ENCODE results near the gene EPHB3. TPM values are rescaled to one million over a fixed set of nuclear protein-coding genes. Genes with fewer than 3 reads are reported as not detected.

The EPHB3 gene
- total and polyA plus RNA-seq, 7 donors, result 0.08 to 1.6 (median 0.63) TPM

DNA sequence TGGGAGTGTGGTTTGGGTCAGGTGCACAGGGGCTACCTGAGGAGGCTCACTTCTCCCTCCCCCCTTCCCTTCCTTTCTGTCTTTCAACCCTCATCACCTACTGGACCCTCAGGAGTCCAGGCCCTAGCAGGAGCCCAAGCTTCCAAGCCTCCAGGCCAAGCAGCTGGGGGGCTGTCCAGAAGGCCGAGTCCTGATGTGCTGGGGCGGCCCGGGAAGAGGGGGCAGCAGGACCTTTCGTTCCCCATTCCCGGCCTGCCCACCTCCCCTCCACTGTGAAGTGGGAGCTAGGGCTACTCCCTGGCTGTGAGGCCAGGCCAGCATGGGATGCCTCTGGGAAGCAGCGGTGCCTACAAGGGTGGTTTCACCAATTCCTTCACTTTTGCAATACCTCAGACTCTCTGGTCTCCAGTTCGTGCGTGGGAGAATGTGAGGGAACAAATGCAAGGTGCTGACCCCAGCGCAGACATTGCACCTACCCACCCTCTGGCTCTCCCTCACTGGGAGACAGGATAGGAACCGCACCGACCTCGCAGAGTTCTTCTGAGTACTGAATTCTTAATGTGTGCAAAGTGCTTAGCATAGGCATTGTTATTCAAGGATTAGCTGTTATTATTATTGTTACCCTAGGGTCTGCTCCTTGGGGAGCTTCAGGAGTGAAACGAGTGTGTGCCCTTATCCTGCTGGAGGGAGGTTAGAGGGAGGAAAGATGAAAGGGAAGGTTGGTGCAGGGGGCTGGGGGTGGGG is 2.5 kb downstream of the EPHB3 start:
- Histone ChIP-seq H3K27me3 (ENCODE audit: insufficient read depth in 3 of 3, low read length in 2 of 3) (peaks cover 0 to 13% (median under 1%) of the 10 kb centered on the region in 3 donors), H3K9me3 (no peaks in the 10 kb centered on the region), H3K27ac (no peak overlapping the region), H3K4me1 (peaks cover 12% of the 10 kb centered on the region), H3K4me3 (no peak overlapping the region), H3K36me3 (ENCODE audit: insufficient read depth in 1 of 2, low read depth in 1 of 2) (no peaks in the 10 kb centered on the region)
- intact Hi-C loops (cut with DNase I), result no loop called here
- no peak for ATAC-seq
- TF ChIP-seq, protein P1, sequence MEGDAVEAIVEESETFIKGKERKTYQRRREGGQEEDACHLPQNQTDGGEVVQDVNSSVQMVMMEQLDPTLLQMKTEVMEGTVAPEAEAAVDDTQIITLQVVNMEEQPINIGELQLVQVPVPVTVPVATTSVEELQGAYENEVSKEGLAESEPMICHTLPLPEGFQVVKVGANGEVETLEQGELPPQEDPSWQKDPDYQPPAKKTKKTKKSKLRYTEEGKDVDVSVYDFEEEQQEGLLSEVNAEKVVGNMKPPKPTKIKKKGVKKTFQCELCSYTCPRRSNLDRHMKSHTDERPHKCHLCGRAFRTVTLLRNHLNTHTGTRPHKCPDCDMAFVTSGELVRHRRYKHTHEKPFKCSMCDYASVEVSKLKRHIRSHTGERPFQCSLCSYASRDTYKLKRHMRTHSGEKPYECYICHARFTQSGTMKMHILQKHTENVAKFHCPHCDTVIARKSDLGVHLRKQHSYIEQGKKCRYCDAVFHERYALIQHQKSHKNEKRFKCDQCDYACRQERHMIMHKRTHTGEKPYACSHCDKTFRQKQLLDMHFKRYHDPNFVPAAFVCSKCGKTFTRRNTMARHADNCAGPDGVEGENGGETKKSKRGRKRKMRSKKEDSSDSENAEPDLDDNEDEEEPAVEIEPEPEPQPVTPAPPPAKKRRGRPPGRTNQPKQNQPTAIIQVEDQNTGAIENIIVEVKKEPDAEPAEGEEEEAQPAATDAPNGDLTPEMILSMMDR (IDR thresholded peaks at IDR 0.05), result no peak
- 68 to 79% (median 73%) methylated on average over 13 of the region's 13 CpGs for WGBS, 3 donors
- no peak for DNase-seq

DNA sequence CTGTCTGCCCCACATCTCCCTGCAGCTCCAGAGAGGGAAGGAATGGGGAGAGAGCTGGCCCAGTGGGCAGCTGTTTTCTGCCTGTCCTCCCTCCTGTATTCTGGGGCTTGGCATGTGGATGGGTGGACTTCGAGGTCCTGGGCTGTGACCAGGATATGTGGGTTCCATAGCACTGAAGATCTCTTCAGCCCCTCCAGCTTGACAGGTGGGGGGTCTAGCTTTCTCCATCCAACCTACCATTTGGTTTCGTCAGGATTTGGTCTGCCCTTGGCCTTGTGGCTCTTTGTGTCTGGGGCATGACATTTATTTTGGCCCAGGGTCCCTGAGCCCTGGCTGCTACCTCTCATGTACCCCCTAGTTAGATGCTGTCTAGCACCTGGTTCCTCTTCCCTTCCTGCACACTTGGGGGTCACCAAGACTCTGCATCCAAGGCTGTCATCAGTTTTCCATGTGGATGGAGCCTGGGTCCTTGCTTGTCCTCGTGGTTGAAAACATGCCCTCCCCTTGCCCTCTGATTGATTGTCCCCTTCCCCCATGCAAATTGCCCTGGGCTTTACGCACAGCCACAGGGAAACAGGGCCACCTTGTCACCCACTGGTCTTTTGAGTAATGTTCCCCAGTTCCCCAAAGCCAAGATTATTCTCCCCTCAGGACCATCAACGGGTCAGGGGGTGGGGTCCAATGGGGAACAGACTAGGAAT is 3.2 kb downstream of the EPHB3 start:
- H3K27me3 ChIP-seq (ENCODE audit: insufficient read depth in 3 of 3, low read length in 2 of 3), result peaks cover 0 to 11% (median 4%) of the 10 kb centered on the region in 3 donors
- no peaks in the 10 kb centered on the region for H3K9me3 ChIP-seq
- H3K36me3 ChIP-seq (ENCODE audit: insufficient read depth in 1 of 2, low read depth in 1 of 2), result no peaks in the 10 kb centered on the region
- DNase-seq (no peak), ATAC-seq (no peak)
- TF ChIP-seq, protein P1 (IDR thresholded peaks at IDR 0.05), result no peak
- intact Hi-C loops (cut with DNase I), result loop anchor here in 1 of 2 donors (5.0 kb wide), 1 partner anchor 92 kb away; no protein-coding TSS in a partner anchor
- 62 to 78% (median 73%) methylated on average over 5 of the region's 5 CpGs for WGBS, 3 donors
- H3K4me1 ChIP-seq, result peaks cover 12% of the 10 kb centered on the region
- no peak overlapping the region for H3K4me3 ChIP-seq
- H3K27ac ChIP-seq, result no peak overlapping the region

DNA sequence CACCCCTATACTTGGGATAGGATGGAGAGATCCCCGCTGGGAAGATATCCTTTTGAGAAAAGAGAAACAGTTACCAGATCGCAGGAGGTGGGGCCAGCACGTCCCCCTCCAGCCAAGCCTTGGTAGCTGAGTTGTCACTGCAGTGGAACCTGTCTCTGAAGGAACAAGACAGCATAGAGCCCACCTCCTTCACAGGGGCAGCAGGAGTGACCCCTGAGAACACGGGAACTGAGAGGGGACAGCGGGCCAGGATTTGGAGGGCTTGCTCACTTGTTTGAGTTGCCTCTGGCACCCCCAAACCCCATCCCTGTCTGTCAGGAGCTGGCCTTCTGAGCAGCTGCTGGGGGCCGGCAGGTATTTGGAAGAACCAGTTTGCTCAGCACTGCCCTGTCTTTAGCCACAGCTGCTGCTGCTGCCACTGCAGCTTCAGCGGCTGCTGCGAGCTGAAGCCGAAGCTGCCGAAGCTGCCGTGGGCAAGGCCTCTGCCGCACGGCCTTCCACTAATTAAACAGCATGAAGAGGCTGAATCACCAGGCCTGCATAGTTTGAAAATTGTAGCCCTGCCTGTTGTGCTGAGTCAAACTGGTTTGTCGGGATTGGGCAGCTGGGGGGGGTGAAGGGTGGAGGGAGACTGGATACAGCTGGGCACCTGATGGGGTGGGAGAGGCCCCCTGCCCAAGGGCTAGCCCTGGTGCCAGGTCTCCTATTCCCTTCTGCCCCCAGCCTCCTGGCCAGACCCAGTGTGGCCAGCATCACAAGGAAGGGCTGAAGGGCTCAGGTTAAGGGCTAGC is 4.0 kb downstream of the EPHB3 start:
- no peak for DNase-seq
- no peak overlapping the region for H3K27ac ChIP-seq
- ATAC-seq, result no peak

More for the DNA sequence above, 4.0 kb downstream of the EPHB3 start:
- 52 to 59% (median 54%) methylated on average over 14 of the region's 14 CpGs for WGBS, 3 donors
- Histone ChIP-seq H3K27me3 (ENCODE audit: insufficient read depth in 3 of 3, low read length in 2 of 3) (peaks cover 0 to 16% (median 4%) of the 10 kb centered on the region in 3 donors), H3K4me1 (peaks cover 6% of the 10 kb centered on the region), H3K4me3 (no peak overlapping the region), H3K9me3 (no peaks in the 10 kb centered on the region), H3K36me3 (ENCODE audit: insufficient read depth in 1 of 2, low read depth in 1 of 2) (no peaks in the 10 kb centered on the region)
- intact Hi-C loops (cut with DNase I), result loop anchor here in 1 of 2 donors (5.0 kb wide), 1 partner anchor 92 kb away; no protein-coding TSS in a partner anchor
- TF ChIP-seq, protein P1 (IDR thresholded peaks at IDR 0.05), result no peak
